GOT3 (cell line): ENCODE measurements around the gene TTC33.
"Not testable (repeated sequence)": the region's sequence is repeated elsewhere in the genome, so short reads cannot be mapped to it uniquely, and the experiment has no call there.

Experiments used
- DNase-seq: peaks from one replicate; lab custom pipeline; 2025; ENCODE audit warnings: mixed read lengths; lab: John Stamatoyannopoulos, UW

Gene TTC33

DNA sequence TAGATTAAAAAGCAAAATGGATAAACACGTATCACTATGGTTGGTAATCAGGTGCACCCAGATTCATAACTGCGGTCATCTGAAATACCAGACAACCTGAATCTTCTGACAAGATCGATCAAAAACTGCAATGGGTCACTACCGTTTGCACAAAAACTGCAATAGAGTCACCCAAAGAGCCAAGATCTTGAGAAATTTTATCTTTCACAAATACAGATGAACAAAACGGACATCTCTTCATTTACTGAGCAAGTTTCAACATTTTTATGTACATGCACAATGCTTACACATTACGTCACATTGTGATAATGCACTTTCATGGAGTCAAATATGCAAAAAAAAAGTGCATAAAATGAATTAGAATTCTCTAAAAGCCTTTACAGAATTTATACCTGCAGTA, 23.8 kb upstream of the TTC33 start:
- DNase-seq = no peak

DNA sequence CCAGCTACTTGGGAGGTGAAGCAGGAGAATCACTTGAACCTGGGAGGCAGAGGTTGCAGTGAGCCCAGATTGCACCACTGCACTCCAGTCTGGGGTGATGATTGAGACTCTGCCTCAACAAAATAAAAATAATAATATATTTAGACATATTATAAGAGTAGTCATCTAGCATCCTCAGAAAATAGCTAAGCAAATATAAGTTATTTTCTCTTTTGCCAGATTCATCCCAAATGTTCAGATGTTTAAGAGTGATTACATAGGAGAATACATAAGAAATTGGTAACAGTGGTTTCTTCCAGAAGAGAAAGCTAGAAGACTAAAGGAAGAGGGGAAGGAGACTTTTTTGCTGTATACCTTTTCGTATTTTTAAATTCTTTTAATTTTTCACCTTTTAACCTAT, 22.4 kb upstream of the TTC33 start:
- no peak for DNase-seq

DNA sequence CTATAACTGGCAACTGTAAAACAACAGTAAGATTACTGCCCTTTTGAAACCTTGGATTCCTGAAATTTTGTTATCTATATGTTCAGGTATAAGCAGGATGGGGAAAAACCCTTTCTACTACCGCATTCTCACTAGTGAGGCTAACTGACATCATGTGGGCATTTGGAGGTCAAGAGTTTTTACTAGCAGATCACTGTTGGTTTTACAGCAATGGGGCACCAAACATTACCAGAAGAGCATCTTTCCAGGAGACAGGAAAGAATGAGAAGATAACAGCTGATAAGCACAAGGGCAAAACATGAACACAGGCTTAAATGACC, 20.9 kb upstream of the TTC33 start:
- DNase-seq = no peak

DNA sequence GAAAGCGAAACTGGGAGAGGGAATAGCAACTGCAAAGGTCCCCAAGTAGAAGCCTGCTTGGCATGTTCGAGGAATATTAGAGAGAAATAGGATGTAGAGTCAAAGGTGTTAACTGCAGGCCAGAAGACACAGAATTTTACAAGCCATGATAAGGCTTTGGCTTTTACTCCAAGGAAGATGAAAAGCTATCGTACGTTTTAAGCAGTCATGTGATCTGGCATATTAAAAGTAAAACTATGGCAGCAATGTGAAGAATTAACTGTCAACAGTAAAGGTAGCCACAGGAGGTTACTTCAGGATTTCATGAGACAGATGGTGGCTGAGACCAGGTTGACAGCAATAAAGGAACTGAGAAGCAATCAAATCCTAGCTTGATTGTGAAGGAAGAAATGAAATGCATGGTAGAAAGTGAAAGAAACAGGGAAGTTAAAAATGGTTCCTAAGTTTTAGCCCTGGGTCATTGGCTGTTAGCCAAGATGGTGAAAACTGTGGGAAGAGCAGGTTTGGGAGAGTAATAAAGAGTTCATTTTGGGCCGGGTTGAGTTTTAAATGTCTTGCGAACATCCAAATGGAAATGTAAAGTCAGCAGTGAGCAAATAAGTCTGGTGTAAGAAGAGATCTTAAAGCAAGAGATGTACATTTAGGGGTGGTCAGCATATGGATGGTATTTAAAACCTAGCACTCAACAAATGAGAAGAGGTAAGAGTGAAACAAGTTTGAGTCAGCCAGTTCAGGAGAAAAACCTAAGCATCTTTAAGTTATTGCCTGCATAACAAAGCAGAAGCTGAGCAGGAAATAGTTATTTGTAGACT, 20.3 kb upstream of the TTC33 start:
- DNase-seq = no peak

DNA sequence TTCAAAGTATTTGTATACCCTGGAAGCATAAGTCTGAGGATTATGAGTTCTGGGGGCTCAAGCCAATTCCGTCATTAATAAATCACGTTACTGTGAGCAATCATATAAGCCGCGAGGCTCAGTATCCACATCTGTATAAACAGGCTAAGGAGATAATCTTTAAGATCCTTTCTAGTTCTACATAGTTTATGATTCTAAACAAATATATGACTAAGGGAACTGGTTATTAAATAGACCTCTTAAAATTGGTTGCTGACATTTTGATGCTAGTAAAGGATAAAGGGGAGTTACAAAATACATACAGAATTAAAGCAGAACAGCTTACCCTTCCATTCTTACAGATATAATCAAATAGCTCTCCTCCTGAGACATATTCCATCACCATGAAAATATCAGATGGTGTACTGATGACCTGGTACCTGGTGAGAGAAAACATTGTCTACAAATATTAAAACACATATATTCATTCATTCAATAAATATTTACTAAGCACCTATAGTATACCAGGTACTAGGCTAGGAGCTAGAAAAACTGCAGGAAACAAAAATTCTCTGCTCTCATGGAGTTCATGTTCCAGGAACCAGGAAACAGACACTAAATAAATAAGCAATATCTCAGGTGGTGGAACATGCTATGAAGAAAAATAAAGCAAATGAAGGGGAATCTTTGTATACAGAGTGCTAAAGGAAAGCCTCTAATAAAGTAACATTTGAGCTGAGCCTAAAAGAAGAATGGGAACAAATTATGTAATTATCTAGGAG, 19.5 kb upstream of the TTC33 start:
- no peak for DNase-seq

DNA sequence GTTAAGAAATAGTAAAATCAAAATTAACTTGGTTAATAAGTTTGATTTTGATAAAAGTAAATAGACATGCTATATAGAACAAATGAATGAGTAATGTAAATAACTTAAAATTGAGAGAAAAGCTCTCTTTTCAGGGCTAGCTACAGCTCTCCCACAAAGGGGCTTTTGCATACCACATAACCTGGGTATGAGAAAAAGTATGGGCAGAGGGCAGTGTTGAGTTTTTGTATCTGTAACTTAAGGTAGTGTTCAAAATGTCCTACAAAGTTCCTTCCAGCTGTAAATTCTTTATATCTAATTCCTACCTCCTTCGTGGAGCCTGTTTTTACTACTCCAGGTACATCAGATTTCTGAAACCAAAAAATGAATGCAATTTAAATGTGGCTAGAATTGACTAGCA, 18.9 kb upstream of the TTC33 start:
- no peak for DNase-seq

DNA sequence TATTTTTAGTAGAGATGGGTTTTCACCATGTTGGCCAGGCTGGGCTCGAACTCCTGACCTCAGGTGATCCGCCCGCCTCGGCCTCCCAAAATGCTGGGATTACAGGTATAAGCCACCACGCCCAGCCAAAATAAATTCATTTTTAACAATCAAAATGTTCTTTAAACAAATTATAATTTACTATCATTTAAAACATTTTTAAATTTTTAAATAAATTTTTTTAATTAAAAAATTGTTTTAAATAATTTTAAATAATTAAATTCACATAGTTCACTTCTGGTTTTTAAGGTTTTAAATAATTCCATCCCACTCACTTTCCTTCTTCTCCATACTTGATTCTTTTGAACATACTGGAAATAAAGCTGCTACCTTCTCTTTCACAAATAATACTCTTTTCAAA, 15.0 kb upstream of the TTC33 start:
- DNase-seq = no peak

DNA sequence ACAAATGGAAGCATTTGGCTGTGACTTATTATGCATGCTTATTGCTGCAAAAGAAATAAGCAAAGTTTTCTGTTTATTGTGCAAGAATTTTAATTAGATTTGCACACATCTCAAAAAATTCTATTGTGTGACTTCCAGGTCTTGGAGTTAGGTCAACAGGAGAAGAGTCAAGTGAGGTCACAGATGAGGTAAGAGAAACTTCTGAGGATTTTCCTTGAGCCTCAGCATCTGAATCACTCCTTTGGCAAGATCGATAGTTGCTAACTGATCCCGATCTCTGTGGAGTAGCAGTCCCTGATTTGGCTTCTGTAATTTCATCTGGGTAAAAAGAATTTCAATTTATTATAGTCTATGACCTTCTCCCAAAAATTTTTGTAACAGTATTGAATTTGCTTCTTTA, 6.9 kb upstream of the TTC33 start:
- DNase-seq = no peak

DNA sequence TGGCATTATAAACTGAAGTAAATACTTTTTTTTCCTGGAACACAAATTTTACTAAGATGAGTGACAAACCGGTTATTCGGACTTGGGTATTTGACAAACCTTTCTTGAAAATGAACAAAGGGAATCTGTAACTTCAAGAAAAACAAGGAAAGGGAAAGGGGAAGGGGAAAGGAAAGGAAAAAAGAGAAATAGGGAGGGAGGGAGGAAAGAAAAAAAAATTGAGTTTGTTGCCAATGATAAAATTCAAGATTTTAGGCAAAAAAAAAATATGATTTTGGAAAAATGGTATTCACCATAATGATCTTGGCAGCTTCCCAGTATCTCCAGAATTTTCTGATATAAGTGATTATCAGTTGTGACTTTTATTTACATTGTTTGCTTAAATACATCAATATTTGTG, 1.6 kb upstream of the TTC33 start:
- DNase-seq = no peak

DNA sequence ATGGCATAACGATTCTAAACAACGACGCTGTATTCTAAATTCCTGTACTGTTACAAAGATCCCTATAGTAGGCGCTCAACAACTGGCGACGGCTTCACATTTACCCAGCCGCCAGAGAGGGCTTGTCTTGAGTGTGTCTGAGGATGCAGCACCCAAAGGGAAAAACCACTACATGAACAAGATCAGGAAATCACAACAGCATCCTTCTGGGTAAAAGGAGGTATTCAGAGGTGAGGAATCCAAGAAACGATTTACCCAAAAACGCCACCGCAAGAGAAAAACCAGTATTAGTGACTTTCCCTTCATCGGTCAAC, 711 bp downstream of the TTC33 start:
- no peak for DNase-seq

DNA sequence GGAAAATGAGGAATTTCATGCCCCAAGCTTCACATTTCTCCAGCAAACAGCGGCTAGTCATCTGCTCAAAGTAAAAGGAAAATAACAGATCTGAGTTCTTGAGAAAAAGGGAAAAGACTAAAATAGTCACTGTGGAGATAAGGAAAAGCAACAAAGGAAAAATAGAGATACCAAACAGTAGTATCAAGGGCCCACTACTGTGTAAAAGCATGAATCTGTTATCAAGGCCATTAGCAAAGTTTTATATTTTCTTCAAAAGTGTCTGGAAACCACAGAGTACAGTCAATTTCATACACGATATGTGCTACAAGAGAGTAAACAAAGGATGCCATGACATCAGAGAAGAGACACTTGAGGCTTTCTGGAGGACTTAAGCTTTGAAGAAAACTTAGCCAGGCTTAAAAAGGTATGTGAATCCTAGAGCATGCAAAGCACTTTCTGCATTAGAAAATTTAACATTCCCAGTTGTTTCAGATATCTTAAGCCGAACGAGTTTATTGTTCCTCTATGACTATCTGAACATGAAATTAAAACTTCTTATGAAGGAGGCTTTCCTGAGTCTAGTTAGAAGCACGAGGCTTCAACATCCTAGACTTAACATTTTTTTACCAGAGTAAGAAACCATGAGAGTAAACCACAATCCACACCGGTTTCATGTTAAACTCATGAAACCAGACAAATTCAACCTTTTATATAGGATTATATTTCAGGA, 1.2 kb downstream of the TTC33 start:
- DNase-seq = no peak

DNA sequence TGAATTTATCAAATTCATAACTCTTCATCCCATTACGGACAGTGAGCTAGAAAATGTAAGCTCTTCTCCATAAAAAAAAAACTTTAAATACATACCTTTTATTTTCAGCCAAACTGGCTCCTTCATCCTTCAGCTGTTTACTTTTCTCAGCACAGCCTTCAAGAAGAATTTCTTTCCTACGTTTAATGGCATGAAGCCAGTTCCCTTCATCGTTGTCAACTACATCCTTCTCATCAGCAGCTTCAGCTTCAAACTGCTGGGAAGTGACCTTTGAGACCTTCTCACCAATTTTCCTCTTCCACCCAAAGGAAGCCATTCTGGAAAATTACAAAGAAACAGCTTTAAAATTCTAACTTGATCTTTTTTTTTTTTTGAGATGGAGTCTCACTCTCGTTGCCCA, 9.1 kb downstream of the TTC33 start:
- no peak for DNase-seq

DNA sequence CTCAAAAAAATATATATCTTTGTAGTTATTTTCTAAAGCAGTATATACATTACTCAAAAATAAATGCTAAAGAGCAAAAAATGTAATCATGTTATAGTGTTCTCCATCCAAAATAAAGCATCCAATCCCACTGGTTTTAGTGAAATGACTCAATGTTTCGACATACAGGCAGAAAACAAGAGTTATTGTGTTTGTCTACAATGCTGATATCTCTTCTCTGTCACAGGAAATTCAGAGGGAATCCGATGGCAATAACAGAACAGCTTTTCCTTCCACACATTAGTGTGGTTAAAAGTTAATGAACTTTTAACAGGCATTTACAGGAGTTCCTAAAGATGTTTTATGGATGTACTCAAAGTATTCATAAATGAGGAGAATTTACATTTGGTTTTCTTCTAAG, 12.0 kb downstream of the TTC33 start:
- no peak for DNase-seq

DNA sequence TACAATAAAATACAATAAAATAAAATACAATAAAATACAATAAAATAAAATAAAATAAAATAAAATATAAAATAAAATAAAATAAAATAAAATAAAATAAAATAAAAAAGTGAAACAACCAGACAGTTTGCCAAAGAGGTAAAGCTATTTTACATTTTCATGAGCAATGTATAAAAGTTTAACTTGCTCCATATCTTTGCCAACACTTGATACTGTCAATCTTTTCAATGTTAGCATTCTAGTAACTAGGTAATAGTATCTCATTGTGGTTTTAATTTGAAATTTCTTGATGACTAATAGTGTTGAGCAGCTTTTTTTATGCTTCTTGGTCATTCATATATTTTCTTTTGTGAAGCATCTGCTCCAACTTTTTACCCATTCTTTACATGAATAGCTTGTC, 17.3 kb downstream of the TTC33 start:
- no peak for DNase-seq

DNA sequence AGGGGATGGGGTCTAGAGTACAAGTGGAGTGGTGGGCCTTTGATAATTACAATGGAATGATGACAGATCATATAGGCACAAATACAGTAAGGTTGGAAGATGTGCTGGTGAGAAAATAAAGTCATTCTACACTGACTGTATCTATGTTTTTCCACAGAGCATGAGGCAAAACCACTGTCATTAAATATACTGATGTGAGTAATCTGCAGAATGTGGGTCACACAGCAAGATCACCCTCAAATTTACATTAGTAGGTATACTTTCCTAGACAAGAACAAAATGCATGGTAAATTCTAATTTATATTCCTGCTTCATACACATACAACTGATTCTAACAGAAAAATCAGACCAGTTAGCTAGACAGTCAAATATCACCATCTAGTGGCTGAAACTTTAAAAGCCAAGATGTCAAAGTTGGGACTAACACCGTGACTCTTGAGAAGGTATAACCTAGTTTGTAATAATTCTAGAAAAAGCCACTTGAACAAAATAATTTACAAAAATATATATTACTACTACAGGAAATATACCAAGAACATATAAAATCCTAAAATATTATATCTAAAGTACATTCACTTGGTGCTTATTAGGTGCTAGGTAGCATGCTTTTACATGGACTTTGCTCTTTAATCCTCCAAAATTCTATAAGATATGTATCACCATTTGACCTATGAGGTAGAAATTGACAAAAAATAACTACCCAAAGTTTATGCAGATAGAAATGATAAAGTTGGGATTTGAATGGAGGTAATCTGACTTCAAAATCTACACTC, 19.5 kb downstream of the TTC33 start:
- DNase-seq = no peak

DNA sequence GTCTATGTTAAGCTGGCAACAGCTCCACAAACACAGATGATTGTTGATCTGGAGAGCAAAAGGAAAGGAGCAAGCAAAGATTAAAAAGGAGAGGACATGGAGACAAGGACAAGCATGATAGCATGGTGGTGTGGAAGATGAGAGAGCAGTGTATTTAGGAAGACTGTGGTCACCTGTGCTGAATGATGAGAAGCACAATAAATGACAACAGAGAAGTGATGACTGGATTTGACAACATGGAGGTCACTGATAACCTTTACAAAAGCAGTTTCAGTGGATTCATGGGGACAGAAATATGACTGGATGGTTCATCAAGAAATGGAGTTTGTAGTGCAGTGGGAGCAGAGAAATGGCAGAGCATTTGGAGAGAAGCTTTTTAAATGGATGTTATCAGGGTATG, 20.2 kb downstream of the TTC33 start:
- no peak for DNase-seq

DNA sequence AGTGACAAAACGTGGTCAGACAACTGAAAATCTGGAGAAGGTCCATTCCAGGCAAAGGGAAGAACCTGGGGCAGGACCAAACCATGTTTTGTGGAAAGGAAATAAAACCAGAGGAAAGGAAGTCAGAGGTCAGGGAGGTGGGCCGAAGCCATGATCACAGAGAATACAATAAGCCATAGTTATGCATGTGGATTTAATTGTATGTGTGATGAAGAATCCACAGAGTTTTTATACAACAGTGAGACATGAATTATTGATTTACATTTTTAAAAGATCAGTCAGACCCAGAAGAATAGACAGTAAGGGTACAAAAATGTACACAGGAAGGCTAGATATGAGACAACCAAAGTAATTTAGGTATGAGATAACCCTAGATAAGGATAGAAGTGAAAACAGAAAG, 20.8 kb downstream of the TTC33 start:
- DNase-seq = no peak

DNA sequence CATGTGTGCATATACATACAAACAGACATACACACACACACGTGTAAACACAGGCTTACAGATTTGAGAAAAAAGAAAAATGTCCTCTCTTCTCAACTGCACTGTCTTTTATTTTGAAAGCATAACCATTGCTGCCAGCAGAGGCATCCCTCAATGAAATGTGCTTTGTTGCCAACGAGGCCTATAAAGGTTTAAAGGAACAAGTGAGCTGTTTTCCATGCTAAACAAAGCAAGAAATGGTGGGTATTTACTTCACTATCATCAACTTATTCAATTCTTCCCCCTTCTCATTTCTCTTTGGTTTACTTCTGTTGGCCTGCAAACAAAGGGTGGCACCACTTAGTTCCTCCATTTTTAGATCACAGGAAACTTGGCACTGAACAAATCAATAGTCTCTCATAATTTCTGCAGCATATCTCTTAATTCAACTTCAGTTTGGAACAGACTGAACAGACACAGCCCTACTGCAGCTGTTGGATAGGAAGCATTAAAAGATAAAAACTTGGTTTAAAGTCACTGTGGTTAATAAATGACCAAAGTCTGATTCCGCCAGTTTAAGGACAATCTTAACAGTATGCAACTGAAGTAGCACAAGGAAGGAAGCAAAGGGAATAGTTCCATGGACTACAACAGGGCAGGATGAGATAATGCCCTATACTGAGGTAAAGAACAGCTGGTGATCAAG, 21.7 kb downstream of the TTC33 start:
- no peak for DNase-seq

DNA sequence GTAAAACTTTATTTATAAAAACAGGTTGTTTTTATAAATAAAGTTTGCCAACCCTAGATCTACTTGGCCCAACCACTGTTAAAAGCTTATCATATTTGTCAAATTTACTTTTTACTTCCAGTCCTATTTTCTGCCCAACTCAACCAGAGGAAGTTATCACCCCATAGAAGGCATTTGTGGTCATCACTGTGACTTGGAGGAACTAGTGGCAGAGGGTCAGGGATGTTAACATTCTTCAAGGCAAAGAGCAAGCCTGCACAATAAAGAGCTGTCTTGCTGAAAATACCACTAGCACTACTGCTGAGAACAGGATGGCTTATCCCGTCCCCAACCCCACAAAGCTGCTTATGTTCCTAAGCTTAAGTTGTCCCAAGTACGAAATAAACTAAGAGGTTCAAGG, 22.3 kb downstream of the TTC33 start:
- DNase-seq = no peak

DNA sequence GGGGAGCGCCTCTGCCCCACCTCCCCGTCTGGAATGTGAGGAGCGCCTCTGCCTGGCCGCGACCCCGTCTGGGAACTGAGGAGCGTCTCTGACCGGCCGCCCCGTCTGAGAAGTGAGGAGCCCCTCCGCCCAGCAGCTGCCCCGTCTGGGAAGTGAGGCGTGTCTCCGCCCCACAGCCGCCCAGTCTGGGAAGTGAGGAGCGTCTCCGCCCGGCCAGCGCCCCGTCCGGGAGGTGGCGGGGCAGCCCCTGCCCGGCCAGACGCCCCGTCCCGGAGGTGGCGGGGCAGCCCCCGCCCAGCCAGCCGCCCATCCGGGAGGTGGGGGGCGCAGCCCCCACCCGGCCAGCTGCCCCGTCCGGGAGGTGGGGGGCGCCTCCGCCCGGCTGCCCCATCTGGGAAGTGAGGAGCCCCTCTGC, 33.3 kb downstream of the TTC33 start:
- not testable (repeated sequence) for DNase-seq

DNA sequence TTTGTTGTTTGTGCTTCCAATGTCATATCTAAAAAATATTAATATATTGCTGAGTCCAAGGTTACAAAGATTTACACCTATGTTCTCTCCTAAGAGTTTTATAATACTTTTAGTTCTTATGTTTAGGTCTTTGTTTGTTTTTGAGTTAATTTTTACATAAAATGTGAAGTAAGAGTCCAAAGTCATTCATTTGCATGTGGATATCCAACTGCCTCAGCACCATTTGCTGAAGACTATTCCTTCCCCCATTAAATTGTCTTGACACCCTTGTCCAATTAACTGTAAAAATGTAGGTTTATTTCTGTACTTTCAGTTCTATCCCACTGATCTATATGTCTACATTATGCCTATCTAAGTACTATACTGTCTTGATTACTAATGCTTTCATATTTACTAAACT, 35.7 kb downstream of the TTC33 start:
- DNase-seq = no peak

DNA sequence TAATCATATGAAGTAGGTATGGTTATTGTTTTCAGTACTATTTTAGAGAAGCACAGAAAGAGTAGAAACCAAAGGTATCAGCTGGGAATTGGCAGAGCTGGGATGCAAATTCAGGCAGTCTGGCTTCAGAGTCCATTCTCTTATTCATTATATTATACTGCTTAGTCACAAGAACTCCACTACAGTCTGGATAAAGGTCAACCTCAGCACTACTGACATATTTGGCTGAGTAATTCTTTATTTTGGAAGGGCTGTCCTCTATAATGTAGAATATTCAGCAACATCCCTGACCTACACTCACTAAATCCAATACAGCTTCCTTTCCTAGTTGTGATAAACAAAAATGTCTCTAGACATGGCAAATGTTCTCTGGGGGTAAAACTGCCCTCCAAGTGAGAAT, 38.5 kb downstream of the TTC33 start:
- DNase-seq = no peak
